Trophoblast cell (in vitro differentiated cells and primary cell): ENCODE data around the gene LAMP1.

Source experiments
- DNase-seq, 2 donors: peaks; one replicate each; pipeline ENCODE4 v3.0.0-alpha.2; 2016
- H2AFZ ChIP-seq: 2 replicates; pipeline ENCODE4 v1.6.1; 2013; ENCODE audit warnings: low read length, moderate library complexity, mild to moderate bottlenecking; ENCODE audit not compliant: insufficient read depth, poor library complexity
- H2AK5ac ChIP-seq: 2 replicates; pipeline ENCODE4 v1.6.1; 2013; ENCODE audit warnings: mild to moderate bottlenecking, low read length
- H2BK120ac ChIP-seq: 2 replicates; pipeline ENCODE4 v1.6.1; 2013; ENCODE audit warnings: low read length, mild to moderate bottlenecking, moderate library complexity; ENCODE audit not compliant: insufficient read depth, poor library complexity
- H2BK12ac ChIP-seq: 2 replicates; pipeline ENCODE4 v1.6.1; 2013; ENCODE audit warnings: mild to moderate bottlenecking, low read length, moderate library complexity
- H2BK5ac ChIP-seq: 2 replicates; pipeline ENCODE4 v1.6.1; 2013; ENCODE audit warnings: low read length, low read depth, moderate library complexity, mild to moderate bottlenecking; ENCODE audit not compliant: poor library complexity
- H3K14ac ChIP-seq: 2 replicates; pipeline ENCODE4 v1.6.1; 2013; ENCODE audit warnings: mild to moderate bottlenecking, low read length
- H3K18ac ChIP-seq: 2 replicates; pipeline ENCODE4 v1.6.1; 2013; ENCODE audit warnings: mild to moderate bottlenecking, low read length
- H3K23ac ChIP-seq: 2 replicates; pipeline ENCODE4 v1.6.1; 2013; ENCODE audit warnings: low read length
- H3K27ac ChIP-seq: 2 replicates; pipeline ENCODE4 v1.5.1; 2013; ENCODE audit warnings: low read depth, mild to moderate bottlenecking, inconsistent platforms, low read length, moderate library complexity
- H3K27me3 ChIP-seq: 2 replicates; pipeline ENCODE4 v1.6.1; 2013; ENCODE audit warnings: inconsistent platforms, mild to moderate bottlenecking, low read length, moderate library complexity; ENCODE audit not compliant: insufficient read depth
- H3K36me3 ChIP-seq, 2 experiments: 1 replicate in 1 of 2; 2 replicates in 1 of 2; pipeline ENCODE4 v1.6.1; 2013; ENCODE audit warnings: low read length in 2 of 2, mild to moderate bottlenecking in 2 of 2, moderate library complexity in 1 of 2; ENCODE audit not compliant: insufficient read depth in 2 of 2, control insufficient read depth in 1 of 2
- H3K4ac ChIP-seq: 2 replicates; pipeline ENCODE4 v1.6.1; 2013; ENCODE audit warnings: low read depth, mild to moderate bottlenecking, low read length, moderate library complexity
- H3K4me1 ChIP-seq, 2 experiments: 1 replicate in 1 of 2; 2 replicates in 1 of 2; pipeline ENCODE4 v1.6.1; 2013; ENCODE audit warnings: low read length in 2 of 2, mild to moderate bottlenecking in 2 of 2, moderate library complexity in 1 of 2; ENCODE audit not compliant: insufficient read depth in 2 of 2, control insufficient read depth in 1 of 2
- H3K4me2 ChIP-seq: 2 replicates; pipeline ENCODE4 v1.6.1; 2013; ENCODE audit warnings: inconsistent platforms, mild to moderate bottlenecking, low read length, moderate library complexity
- H3K4me3 ChIP-seq: 2 replicates; pipeline ENCODE4 v1.5.1; 2013; ENCODE audit warnings: mild to moderate bottlenecking, low read depth, low read length, inconsistent platforms
- H3K79me1 ChIP-seq: one replicate; pipeline ENCODE4 v1.6.1; 2013; ENCODE audit warnings: low read length
- H3K79me2 ChIP-seq: 2 replicates; pipeline ENCODE4 v1.6.1; 2013; ENCODE audit warnings: low read length, mild to moderate bottlenecking; ENCODE audit not compliant: control insufficient read depth, insufficient read depth, poor library complexity
- H3K9ac ChIP-seq: 2 replicates; pipeline ENCODE4 v1.6.1; 2013; ENCODE audit warnings: mild to moderate bottlenecking, low read length
- H3K9me3 ChIP-seq: 2 replicates; pipeline ENCODE4 v1.6.1; 2013; ENCODE audit warnings: low read depth, mild to moderate bottlenecking, control low read depth, inconsistent platforms, low read length; ENCODE audit not compliant: insufficient read depth
- H4K12ac ChIP-seq: 2 replicates; pipeline ENCODE4 v1.6.1; 2013; ENCODE audit warnings: low read depth, mild to moderate bottlenecking, low read length, moderate library complexity
- H4K8ac ChIP-seq: 2 replicates; pipeline ENCODE4 v1.6.1; 2013; ENCODE audit warnings: low read depth, mild to moderate bottlenecking, low read length, moderate library complexity
- H4K91ac ChIP-seq: one replicate; pipeline ENCODE4 v1.6.1; 2013; ENCODE audit warnings: low read depth, mild to moderate bottlenecking, low read length, moderate library complexity
- WGBS: extraction: QIAGEN DNeasy Blood & Tissue Kit; methylation state at CpG from one replicate; pipeline ENCODE4 v1.1.7; 2013; ENCODE audit warnings: missing lambda C conversion rate; ENCODE audit not compliant: insufficient read length, insufficient coverage; ENCODE audit errors: extremely low coverage; 5-methylcytosine and 5-hydroxymethylcytosine counted together

LAMP1 gene

DNA sequence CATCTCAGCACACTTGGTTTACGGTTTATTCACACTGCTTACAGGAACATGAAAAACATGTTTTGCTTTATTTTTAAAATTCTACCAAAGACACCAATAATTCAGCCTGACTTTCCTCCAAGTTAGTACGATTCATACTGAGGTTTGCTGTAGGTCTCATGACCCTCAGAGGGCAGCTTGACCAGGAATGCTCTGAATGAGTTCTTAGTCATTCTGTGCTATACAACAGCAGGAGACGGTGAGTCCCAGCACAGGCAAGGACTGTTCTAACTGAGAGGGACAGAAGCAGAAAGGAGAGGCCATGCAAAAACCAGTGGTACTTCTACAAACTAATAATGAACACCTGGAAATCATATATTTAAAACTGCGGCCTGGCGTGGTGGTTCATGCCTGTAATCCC lies 60.5 kb downstream of the LAMP1 start:
- Histone ChIP-seq H3K4me3 (no peak overlapping the region), H3K27me3 (no peaks in the 10 kb centered on the region), H3K9ac (no peak overlapping the region), H3K36me3 (no peaks in the 10 kb centered on the region), H3K27ac (no peak overlapping the region), H2BK12ac (no peak overlapping the region), H3K23ac (no peak overlapping the region), H3K79me2 (no peaks in the 10 kb centered on the region), H4K91ac (no peak overlapping the region), H3K18ac (no peak overlapping the region), H3K9me3 (no peaks in the 10 kb centered on the region), H3K4ac (no peak overlapping the region), H2AFZ (no peak overlapping the region), H3K4me1 (peaks cover 0 to under 1% of the 10 kb centered on the region in 2 experiments), H2AK5ac (no peak overlapping the region), H4K8ac (no peak overlapping the region), H2BK120ac (no peak overlapping the region), H3K14ac (no peak overlapping the region), H3K79me1 (no peaks in the 10 kb centered on the region), H4K12ac (no peak overlapping the region), H3K4me2 (no peak overlapping the region), H2BK5ac (no peak overlapping the region)
- no peak for DNase-seq
- no CpG with 5 or more reads among the region's 5 CpGs for WGBS

DNA sequence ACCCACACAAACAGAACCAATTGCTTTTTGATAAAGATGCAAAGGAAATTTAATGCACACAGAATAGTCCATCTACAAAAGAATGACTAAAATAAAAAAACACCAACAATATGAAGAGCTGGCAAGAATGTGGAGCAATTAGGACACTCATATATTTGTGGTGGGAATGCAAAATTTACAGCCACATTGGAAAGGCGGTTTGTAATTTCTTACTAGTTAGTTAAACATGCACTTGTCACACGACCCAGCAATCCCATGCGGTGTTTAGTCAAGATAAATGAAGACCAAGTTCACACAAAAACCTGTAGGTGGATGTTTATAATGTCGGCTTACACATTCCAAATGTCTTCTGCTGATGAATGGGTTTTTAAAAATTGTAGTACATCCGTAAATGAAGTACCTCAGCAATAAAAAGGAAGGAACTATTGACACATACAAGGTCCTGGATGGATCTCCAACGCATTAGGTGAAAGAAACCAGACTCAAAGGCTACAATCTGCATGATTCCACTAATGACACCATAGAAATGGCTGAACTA lies 61.7 kb downstream of the LAMP1 start:
- Histone ChIP-seq H4K91ac (no peak overlapping the region), H3K4ac (no peak overlapping the region), H3K4me3 (no peak overlapping the region), H2BK12ac (no peak overlapping the region), H4K12ac (no peak overlapping the region), H3K18ac (no peak overlapping the region), H4K8ac (no peak overlapping the region), H3K9ac (no peak overlapping the region), H3K23ac (no peak overlapping the region), H3K4me2 (no peak overlapping the region), H2AK5ac (no peak overlapping the region), H3K36me3 (no peaks in the 10 kb centered on the region), H2BK120ac (no peak overlapping the region), H2AFZ (no peak overlapping the region), H3K4me1 (peaks cover 0 to 6% of the 10 kb centered on the region in 2 experiments), H3K9me3 (no peaks in the 10 kb centered on the region), H3K79me1 (peaks cover 3% of the 10 kb centered on the region), H3K27me3 (no peaks in the 10 kb centered on the region), H2BK5ac (no peak overlapping the region), H3K14ac (no peak overlapping the region), H3K79me2 (peaks cover 3% of the 10 kb centered on the region), H3K27ac (no peak overlapping the region)
- DNase-seq, result no peak
- WGBS, result no CpG with 5 or more reads among the region's 6 CpGs

GRCh38 chr13:113359571-113359970 lies 62.5 kb downstream of the LAMP1 start:
- H3K14ac ChIP-seq, result no peak overlapping the region
- no peaks in the 10 kb centered on the region for H3K36me3 ChIP-seq
- no peaks in the 10 kb centered on the region for H3K27me3 ChIP-seq
- H2BK12ac ChIP-seq, result no peak overlapping the region
- H3K18ac ChIP-seq, result no peak overlapping the region
- H2AFZ ChIP-seq, result no peak overlapping the region
- no peak for DNase-seq
- H3K4me3 ChIP-seq, result no peak overlapping the region
- no peak overlapping the region for H4K8ac ChIP-seq
- H3K4me1 ChIP-seq, result peaks cover 0 to 6% of the 10 kb centered on the region in 2 experiments
- H3K9ac ChIP-seq, result no peak overlapping the region
- H4K12ac ChIP-seq, result no peak overlapping the region
- no peak overlapping the region for H2BK5ac ChIP-seq
- H3K4me2 ChIP-seq, result no peak overlapping the region
- no peaks in the 10 kb centered on the region for H3K9me3 ChIP-seq
- H3K4ac ChIP-seq, result no peak overlapping the region
- H2BK120ac ChIP-seq, result no peak overlapping the region
- peaks cover 5% of the 10 kb centered on the region for H3K79me1 ChIP-seq
- peaks cover 4% of the 10 kb centered on the region for H3K79me2 ChIP-seq
- H3K27ac ChIP-seq, result no peak overlapping the region
- no CpG with 5 or more reads among the region's 11 CpGs for WGBS
- no peak overlapping the region for H3K23ac ChIP-seq
- no peak overlapping the region for H4K91ac ChIP-seq
- H2AK5ac ChIP-seq, result no peak overlapping the region

GRCh38 chr13:113360446-113360845 lies 63.4 kb downstream of the LAMP1 start:
- Histone ChIP-seq H3K9me3 (no peaks in the 10 kb centered on the region), H3K4me1 (peaks cover 0 to 6% of the 10 kb centered on the region in 2 experiments), H4K8ac (no peak overlapping the region), H3K14ac (no peak overlapping the region), H3K36me3 (no peaks in the 10 kb centered on the region), H2BK5ac (no peak overlapping the region), H4K91ac (no peak overlapping the region), H4K12ac (no peak overlapping the region), H3K4me2 (no peak overlapping the region), H3K18ac (no peak overlapping the region), H3K27me3 (no peaks in the 10 kb centered on the region), H3K79me2 (peaks cover 4% of the 10 kb centered on the region), H2BK12ac (no peak overlapping the region), H3K9ac (no peak overlapping the region), H3K79me1 (peaks cover 5% of the 10 kb centered on the region), H2AFZ (no peak overlapping the region), H2AK5ac (no peak overlapping the region), H3K23ac (no peak overlapping the region), H3K27ac (no peak overlapping the region), H3K4ac (no peak overlapping the region), H3K4me3 (no peak overlapping the region), H2BK120ac (no peak overlapping the region)
- WGBS, result no CpG with 5 or more reads among the region's 6 CpGs
- DNase-seq, result no peak
